ENCODE measurements around the gene PSMA6. TPM values are rescaled to one million over a fixed set of nuclear protein-coding genes. Genes with fewer than 3 reads are reported as not detected.

Gene PSMA6
- total and polyA plus RNA-seq, 2 of the 8 experiments (the other 6 are each of a cell fraction or from before 2014, with no cell fraction given): 180 to 238 TPM

GRCh38 chr14:35250319-35250718 lies 41.9 kb upstream of the PSMA6 start:
- Histone ChIP-seq H3K4me2 (ENCODE audit: insufficient read depth in 1 of 2, low read depth in 2 of 2, low read length in 2 of 2) (no peak overlapping the region), H4K20me1 (replicated peaks in 1 of 2; ENCODE audit: control insufficient read depth in 1 of 2, insufficient read depth in 2 of 2, low read length in 2 of 2) (no peaks in the 10 kb centered on the region), H3K4ac (replicated peaks; ENCODE audit: insufficient read length, low read depth, low read length) (no peak overlapping the region), H3K79me2 (ENCODE audit: control insufficient read depth in 1 of 2, insufficient read depth in 2 of 2, low read length in 2 of 2) (no peaks in the 10 kb centered on the region), H3K9ac (replicated peaks in 1 of 4; ENCODE audit: extremely low read depth in 1 of 4, low read depth in 3 of 4, low read length in 3 of 4) (no peak overlapping the region), H3K27me3 (replicated peaks in 1 of 4; ENCODE audit: control insufficient read depth in 3 of 4, extremely low read depth in 1 of 4, insufficient read depth in 3 of 4, low read length in 3 of 4) (no peaks in the 10 kb centered on the region), H3K27ac (ENCODE audit: low read depth, low read length) (no peak overlapping the region), H3K23ac (ENCODE audit: insufficient read length) (no peak overlapping the region), H3K23me2 (ENCODE audit: low read depth, low read length) (no peaks in the 10 kb centered on the region), H2AK5ac (ENCODE audit: low read depth, low read length) (no peak overlapping the region), H3K18ac (ENCODE audit: extremely low read depth, low read length) (no peak overlapping the region), H2BK5ac (ENCODE audit: low read depth, low read length) (no peak overlapping the region), H2BK120ac (replicated peaks; ENCODE audit: low read depth, low read length) (no peak overlapping the region), H4K8ac (ENCODE audit: extremely low read depth, insufficient read depth, low read length) (no peak overlapping the region), H4K5ac (ENCODE audit: insufficient read length, low read depth, low read length) (no peak overlapping the region), H3K4me3 (ENCODE audit: extremely low read depth in 1 of 4, insufficient read depth in 2 of 4, low read depth in 3 of 4, low read length in 4 of 4) (no peak overlapping the region), H2BK12ac (ENCODE audit: low read depth, low read length) (no peak overlapping the region), H4K91ac (replicated peaks; ENCODE audit: insufficient read length, low read length) (no peak overlapping the region), H3K4me1 (replicated peaks in 1 of 4; ENCODE audit: control insufficient read depth in 3 of 4, insufficient read depth in 4 of 4, low read length in 3 of 4) (no peaks in the 10 kb centered on the region), H3K79me1 (ENCODE audit: low read depth, low read length) (no peaks in the 10 kb centered on the region), H2AFZ (ENCODE audit: low read length) (no peak overlapping the region), H3K14ac (ENCODE audit: insufficient read length) (no peak overlapping the region), H3K36me3 (ENCODE audit: control insufficient read depth in 2 of 4, insufficient read depth in 4 of 4, low read length in 3 of 4) (no peaks in the 10 kb centered on the region), H2BK20ac (ENCODE audit: low read length) (no peak overlapping the region), H3K9me3 (ENCODE audit: insufficient read depth in 2 of 2, low read depth in 1 of 2, low read length in 1 of 2) (no peaks in the 10 kb centered on the region), H3K56ac (replicated peaks; ENCODE audit: insufficient read length, low read depth, low read length) (no peak overlapping the region), H2BK15ac (ENCODE audit: low read length) (no peak overlapping the region)
- CTCF ChIA-PET (ENCODE audit: partially characterized antibody): interaction anchor here (0.7 to 2.0 kb wide), 4 partner anchors 24 to 444 kb away, joined by 3 to 7 read pairs (median 4); no protein-coding TSS in a partner anchor
- POLR2A ChIA-PET (ENCODE audit: partially characterized antibody): interaction anchor here (1.3 kb wide), 1 partner anchor 42 kb away, joined by 3 read pairs; the partner anchor contains the start of gene PSMA6
- FAIRE-seq (no peak), DNase-seq (ENCODE audit: low read depth in 1 of 2, low spot score in 2 of 2) (no peak)
- 78% methylated on average over 4 of the region's 4 CpGs; no CpG with 5 or more reads in 1 of the 2 experiments for WGBS, 2 experiments (ENCODE audit: extremely low coverage in 1 of 2, insufficient coverage in 1 of 2, insufficient read length in 1 of 2, insufficient replicate concordance in 2 of 2, low coverage in 1 of 2, low lambda C conversion rate in 2 of 2, missing lambda C conversion rate in 1 of 2)
- no peak for TF ChIP-seq CHD1 (IDR thresholded peaks at IDR 0.05; ENCODE audit: low read depth, low read length)
- no peak for TF ChIP-seq KDM4A (IDR thresholded peaks at IDR 0.05; ENCODE audit: low read depth, low read length, severe bottlenecking)
- no peak for TF ChIP-seq POU5F1 (IDR thresholded peaks at IDR 0.05; ENCODE audit: low read depth, low read length)
- no peak for TF ChIP-seq SIX5 (IDR thresholded peaks at IDR 0.05; ENCODE audit: low read depth, low read length)
- TF ChIP-seq SP1 (IDR thresholded peaks at IDR 0.05; ENCODE audit: low read depth, low read length): no peak
